G401 (cell line): ENCODE results near the gene SLC13A3. TPM values are rescaled to one million over a fixed set of nuclear protein-coding genes. Genes with fewer than 3 reads are reported as not detected.
"Not testable (repeated sequence)": the region's sequence is repeated elsewhere in the genome, so short reads cannot be mapped to it uniquely, and the experiment has no call there.

ENCODE experiments used
- DNase-seq: peaks from one replicate; pipeline ENCODE4 v3.0.0-alpha.2; 2015; ENCODE audit warnings: low spot score
- in situ Hi-C: cut with HindIII; loops from 2 replicates; pipeline ENCODE4 v1.10.0; 2016; ENCODE audit warnings: low sequenced_read_pairs, mixed read lengths
- total RNA-seq: library from RNA; depleted of rRNA; stranded (reverse); fragments of >200 nt; shearing (Covaris generic); gene quantifications from 2 replicates; pipeline ENCODE4 v1.2.3, GENCODE V29; 2014

The SLC13A3 gene
- total RNA-seq, 1 experiment from 2014 or later = not detected

DNA sequence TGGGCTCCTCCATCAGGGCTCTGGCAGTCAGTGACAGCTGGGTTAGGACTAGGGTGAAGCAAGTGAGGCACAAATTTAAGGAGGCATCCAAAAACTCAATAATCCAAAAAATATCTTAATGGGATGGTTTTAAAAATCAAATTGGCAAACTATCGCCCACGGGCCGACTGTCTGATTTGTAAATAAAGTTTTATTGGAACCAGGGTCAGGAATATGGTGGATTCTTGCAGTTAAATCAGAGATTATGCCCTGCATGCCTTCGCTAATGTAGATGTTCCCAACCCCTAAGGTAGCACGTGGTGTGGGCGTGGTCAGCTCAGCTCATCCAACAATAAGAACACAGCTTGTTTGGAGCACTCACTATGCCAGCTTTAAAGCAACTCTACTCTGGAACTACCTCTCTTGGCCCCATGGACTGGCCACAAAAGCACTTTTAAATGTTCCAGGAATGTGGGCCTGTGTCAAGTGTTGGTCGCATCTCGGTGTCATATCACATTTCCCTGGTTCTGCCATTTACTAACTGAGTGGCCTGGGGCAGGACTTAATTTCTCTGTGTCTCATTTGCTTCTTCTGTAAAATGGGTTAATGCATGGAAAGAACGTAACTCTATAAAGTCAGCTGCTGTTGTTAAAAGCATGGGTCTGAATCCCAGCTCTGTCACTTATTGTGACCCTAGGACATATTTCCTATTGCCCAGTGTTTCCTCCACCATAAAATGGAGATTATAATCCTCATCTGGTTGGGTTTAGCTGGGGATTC, 31.0 kb upstream of the SLC13A3 start:
- DNase-seq = no peak
- in situ Hi-C loops = no loop called here

DNA sequence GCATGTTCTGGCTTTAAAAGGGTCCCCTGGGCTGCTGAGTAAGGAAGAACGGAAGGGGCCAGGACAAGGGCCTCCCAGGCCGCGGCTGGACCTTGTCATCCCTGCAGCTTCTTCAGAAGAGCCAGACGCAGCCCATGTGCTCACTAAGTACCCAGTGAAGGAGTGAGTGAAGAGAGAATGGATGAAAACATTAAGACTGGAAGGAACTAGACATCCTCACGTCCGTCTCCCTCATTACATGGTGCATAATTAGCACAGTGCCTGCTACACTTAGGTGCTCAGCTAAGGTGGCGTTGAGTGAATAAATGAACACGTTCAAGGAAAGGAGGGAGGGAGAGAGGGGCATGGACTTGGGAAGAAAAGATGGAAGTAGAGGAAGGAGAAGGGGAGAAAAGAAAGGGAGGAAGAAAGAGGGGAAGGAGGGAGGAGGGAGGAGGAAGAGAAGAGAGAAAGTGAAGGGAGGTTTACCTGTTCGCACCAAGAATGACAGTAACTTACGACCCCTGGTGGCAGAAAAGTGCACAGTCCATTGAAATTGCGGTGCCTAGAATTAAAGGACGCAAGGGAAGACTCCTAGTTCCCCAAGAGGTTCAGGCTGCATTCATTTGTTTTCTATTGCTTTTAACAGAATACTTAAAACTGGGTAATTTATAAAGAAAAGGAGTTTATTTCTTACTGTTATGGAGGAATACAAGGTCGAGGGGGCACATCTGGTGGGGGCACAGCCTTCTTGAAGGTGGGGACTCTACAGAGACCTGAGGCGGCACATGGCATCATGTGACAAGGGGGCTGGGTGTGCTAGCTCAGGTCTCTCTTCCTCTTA, 30.0 kb upstream of the SLC13A3 start:
- peak; percentile 80 for DNase-seq
- in situ Hi-C loops = no loop called here

DNA sequence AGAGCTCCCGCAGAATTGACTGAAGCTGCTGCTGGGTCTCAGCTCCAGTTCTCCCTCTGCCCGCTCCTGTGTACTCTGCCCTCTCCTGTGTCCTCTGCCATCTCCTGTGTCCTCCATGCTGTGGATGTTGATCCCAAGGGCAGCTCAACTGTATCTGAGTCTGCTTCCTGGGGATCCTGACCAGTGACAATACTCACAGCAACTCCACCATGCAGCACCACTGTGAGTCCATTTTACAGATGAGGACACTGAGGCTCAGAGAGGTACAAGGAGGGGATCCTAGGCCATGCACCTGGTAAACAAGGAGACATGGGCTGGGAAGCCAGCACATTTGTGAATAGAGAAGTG, 29.4 kb upstream of the SLC13A3 start:
- in situ Hi-C loops = no loop called here
- no peak for DNase-seq

DNA sequence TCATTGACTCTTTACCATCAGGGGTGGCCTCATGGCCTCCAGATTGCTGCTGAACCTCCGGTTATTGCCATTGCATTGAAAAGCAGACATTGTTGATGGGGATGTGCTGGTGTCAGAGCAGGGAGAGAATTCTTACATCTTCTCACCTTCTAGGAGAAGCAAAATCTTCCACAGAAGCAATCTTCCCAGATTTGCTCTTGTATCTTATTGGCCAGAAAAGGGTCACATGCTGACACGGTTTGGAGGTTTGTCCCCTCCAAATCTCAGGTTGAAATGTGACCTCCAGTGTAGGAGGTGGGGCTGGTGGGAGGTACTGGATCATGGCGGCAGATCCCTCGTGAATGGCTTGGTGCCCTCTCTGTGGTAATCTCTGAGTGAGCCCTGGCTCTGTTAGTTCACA, 27.3 kb upstream of the SLC13A3 start:
- no peak for DNase-seq
- in situ Hi-C loops = no loop called here

DNA sequence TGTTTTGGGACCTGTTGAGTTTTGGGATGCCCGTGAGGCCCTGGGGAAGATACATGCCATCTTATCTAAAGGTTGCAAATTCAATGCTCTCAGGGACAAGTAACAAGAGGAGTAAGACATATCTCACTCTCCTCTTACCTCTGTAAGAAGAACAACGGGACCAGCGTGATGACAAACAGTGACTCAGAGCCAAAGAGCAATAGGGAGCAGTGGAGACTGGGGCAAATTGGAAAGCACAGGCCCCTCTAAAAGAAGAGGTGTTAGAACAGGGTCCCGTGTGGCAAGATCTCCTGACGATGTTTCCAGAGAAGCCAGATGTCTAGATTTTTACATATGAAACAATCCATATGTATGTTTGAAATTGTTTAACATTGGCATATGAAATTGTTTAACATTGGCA, 26.3 kb upstream of the SLC13A3 start:
- in situ Hi-C loops = no loop called here
- no peak for DNase-seq

DNA sequence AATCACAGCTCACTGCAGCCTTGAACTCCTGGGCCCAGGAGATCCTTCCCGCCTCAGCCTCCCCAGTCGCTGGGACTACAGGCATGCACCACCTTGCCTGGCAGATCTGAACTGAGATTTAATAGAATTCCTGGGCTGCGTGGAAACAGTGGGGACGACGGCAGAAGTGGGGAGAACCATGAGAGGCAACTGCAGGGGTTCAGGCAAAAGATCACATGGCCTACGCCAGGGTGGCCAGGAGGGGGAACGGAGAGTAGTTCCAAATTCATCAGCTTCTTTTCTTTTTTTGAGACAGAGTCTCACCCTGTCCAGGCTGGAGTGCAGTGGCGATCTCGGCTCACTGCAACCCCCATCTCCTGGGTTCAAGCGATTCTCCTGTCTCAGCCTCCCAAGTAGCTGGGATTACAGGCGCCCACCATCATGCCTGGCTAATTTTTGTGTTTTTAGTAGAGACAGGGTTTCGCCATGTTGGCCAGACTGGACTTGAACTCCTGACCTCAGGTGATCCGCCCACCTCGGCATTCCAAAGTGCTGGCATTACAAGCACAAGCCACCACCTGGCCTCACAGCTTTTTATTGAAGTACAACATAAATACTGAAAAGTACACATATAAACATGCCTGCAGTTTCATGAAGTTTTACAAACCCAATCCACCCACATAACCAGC, 25.5 kb upstream of the SLC13A3 start:
- DNase-seq, in situ Hi-C loops: not testable (repeated sequence)

DNA sequence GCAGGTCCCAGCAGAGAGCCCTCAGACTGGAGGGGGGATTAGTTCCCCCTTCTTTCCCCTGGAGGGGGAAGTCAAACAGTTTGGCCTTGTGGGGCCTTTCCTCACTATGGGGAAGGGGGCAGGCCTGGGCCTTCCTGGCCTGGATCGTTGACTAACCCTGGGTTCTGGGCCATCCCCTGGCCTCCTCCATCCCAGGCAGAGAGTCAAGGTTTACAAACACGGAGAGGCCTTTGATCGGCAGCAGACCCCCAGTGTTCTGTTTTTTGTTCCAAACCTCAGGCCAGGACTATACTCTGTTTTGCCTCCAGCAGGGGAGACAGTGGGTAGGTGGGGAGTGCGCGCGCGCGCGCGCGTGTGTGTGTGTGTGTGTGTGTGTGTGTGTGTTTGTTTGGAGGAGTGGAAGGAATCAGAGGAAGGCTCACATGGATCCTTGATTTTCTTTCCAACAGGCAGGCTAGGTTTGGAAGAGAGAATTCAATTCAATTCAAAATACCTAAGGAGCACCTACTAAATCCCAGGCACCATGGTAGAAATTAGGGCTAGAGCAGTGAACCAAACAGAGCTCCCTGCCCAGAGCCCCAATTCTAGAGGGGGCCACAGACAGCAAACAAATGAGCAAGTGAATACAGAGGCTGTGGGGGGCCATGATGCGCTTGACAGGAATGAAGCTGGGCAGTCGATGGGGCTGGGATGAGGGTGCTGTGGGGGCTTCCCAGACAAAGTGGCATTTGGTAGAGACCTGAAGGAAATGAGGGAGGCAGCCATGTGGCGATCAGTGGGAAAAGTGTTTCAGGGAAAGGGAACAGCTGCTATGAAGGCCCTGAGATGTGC, 23.2 kb upstream of the SLC13A3 start:
- DNase-seq = no peak
- in situ Hi-C loops = no loop called here

DNA sequence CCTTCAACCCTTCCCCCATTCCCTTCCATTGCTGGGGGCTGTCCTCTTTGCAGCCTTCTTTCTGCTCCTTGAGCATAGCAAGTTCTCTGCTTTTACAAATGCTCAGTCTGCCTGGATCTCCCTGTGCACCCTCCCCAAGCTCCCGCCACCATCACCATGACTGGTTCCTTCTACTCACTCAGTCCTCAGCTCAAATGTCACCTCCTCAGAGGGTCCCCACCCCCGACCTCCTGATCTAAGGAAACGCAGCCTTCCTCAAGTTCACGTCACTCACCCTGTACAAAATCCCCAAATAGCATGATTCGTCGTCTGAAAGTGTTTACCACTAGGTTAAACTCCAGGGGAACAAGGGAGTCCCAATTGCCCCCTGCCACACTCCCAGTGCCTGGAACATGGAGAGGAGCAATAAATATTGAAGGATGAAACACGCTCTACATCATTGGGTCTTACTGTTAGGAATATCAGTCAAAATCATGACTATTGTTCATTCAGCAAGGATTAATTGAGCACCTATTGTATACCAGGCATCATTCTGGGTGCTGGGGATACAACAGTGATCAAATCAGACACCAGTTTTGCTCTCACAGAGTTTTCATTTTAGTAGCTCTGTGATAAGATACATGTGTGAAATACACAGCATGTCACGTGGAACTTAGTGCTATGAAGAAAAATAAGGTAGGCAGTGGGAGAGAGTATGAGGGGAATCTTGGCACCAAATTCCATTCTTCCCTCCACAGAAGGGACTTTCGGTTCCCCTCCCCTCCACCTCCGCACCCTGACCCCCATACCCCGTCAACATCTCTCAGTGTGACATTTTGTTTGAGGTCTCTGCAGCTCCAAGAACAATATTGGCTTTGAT, 22.4 kb upstream of the SLC13A3 start:
- in situ Hi-C loops = no loop called here
- no peak for DNase-seq

DNA sequence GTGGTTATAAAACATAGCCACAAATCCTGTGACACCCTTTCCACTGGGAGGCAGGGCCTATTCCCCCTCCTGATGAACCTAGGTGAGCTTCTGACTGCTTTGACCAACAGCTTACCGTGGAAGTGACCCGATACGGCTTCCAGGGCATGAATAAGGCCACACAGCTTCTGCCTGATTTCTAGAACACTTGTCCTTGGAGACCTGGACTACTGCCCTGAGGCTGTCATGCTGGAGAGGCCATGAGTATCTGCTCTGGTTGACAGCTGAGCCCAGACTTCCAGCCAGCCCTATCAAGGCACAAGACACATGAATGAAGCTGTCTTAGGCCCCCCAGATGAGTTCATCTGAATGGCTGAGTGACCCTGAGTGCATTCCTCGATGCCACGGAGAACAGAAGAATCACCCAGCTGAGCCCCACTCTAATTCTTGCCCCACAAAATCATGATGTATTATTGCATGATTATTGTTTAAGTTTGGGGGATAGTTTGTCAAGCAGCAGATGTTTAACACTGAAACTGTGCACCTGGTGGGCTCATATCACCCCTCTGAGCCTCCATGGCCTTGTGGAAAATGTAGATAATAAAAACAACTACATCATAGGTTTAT, 21.4 kb upstream of the SLC13A3 start:
- no peak for DNase-seq
- in situ Hi-C loops = no loop called here

DNA sequence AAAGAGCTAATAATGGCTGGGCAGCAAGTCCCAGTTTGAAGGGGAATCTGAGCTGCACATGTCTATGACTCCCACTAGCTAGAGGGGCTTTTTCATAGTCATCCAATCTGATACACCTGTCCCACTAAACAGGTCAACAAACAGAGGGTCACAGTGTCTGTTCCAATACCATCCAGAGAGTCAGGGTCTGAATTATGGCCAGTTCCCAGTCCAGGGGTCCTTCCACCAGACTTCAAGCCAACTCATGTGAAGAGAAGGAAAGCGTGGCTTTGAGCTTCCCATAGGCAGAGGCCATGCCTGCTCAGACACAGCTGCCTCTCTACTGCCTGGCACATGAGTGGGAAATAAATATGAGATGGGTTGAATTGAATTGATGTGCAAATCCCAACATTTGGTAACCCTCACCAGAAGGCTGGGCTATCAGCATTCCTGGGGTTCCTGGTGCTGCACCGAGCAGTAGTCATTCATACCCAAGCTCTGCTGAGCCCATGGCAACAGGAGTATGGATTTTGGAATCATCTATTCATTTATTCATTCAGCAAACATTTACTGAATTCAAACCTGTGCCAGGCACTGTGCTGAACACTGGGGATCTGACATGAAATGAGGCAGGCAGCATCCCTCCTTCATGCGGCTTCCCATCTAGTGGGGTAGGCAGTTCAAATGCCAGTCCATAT, 20.7 kb upstream of the SLC13A3 start:
- DNase-seq = no peak

DNA sequence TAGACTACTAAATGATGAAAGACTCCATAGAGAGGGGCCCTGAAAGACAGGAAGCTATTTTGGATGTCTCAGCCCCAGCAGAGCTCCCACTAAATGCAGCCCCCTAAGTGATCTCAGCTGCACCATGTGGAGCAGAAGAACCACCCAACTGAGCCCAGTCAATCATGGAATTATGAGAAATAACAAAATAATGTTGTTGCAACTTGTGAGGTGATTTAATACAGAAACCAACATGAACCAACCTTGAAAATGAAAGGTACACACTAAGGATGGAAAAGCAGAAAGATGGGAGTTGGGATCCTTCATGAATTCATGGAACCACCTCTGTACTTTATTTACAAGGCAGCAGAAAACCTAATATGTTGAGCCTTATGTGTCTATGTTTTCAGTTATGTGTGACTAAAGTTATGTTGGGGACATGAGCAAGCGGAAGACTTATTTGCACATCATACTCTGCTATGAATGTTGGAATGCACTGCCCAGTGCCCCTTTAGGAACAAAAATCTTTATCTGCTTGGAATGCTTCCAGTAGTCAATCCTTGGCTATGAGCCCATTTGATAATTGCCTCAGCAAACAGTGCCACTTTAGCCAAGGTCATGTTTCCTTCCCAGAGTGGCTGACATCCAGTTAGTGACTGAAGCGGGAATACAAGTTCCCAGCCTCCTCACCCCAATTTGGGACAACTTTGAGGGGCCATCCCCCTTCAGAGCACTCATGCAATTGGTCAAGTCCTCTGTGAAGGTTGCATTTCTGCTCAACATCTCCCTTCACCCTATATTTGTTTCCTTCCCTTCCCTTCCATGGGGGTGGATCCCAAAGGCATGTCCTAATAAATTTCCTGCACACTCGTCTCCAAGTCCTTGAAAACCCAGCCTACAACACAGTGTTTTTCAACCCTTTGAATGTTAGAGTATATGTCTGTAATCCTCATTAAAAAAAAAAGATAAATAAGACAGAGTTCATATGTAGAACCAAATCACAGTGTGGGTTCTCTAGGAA, 19.6 kb upstream of the SLC13A3 start:
- no peak for DNase-seq
- in situ Hi-C loops = no loop called here

More for the DNA sequence above, 20.7 kb upstream of the SLC13A3 start:
- in situ Hi-C loops = no loop called here

DNA sequence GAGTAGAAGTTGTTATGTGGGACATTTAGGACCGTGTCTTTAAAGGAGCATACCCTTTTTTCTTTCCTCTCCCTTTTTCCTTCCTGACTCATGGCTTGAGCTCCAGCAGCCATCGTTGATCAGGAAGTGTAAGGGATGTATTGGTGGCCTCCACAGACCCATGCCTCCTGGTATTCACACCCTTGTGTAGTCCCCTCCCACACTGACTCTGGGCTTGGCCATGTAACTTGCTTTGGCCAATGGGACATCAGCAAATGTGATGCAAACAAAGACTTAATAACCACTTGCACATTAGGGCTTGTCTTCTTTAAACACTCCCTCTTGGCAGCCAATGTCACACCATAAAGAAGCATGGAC, 18.9 kb upstream of the SLC13A3 start:
- in situ Hi-C loops = no loop called here
- DNase-seq = no peak

DNA sequence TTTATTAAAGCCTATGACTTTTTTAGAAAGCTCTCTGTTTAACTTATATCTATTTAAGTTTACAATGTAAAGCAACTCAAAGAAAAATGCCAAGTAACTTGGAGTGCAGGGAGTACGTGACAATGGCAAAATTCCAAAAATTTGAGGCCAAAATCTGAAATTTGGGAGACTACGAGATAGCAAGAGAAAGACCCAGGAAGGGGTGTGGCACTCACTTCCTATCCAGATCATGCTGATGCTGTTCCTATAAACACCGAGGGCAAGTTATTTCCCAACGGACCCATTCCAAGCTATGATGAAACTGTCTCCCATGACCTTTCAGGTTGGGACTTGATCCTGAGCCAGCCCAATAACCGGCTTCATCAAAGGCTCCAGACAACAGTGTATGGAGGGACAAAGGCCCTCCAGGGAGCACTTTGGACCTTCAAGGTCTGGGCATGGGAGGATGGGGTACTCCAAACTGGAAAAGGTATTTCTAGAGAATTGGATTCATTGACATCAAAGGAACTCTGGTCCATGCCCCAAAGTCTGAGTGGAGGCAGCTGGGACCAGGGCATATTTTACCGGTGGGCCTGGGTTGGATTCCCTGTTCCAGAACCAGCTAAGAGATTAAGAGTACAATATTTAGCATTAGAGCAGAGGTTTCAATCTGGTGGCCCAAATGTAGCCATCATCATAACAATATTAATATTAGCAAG, 15.7 kb upstream of the SLC13A3 start:
- no peak for DNase-seq
- in situ Hi-C loops = no loop called here

DNA sequence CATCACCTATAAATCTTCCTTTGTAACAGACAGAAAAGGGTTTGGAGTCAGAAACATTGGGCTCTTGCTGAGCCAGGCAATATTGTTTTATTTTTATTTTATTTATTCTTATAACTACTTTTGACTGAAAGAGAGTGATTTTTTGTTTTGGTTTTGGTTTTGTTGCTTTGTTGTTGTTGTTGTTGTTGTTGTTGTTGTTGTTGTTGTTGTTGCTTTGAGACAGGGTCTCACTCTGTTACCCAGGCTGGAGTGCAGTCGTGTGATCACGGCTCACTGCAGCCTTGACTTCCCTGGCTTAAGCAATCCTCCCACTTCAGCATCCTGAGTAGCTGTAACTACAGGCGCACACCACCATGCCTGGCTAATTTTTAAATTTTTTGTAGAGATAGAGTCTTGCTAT, 15.0 kb upstream of the SLC13A3 start:
- no peak for DNase-seq
- in situ Hi-C loops = no loop called here

DNA sequence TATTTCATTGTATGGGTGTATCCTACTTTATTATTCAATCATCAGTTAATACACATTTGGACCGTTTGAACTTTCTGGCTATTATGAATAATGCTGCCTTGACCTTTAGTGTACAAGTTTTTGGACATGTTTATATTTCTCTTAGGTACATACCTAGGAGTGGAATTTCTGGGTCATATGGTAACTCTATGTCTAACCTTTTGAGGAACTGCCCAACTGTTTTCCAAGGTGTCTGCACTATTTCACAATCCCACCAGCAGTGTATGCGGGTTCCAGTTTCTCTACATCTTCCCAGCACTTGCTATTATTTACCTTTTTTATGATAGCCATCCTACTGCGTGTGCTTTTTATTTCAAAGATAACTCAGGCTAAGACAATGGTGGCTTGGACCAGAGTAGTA, 14.3 kb upstream of the SLC13A3 start:
- no peak for DNase-seq
- in situ Hi-C loops = no loop called here

DNA sequence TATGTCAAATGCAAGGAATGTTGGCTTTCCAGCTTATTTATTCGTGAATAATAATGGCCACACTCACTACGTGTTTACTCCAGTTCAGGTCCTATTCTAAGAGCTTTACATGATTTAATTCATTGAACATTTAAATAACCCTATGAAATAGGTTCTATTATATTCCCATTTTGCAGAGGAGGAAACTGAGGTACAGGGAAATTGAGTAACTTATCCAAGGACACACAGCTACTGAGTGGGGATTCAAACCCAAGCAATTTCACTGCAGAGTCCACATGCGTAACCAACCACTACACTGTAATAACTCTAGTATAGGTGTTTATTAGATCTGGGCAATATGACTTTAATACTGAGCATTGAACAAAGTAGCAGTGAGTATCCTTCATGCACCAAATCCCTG, 12.3 kb upstream of the SLC13A3 start:
- DNase-seq = no peak
- in situ Hi-C loops = no loop called here
